Memory B cell (primary cell): ENCODE data around the gene PTPRM.
"Not testable (repeated sequence)": the region's sequence is repeated elsewhere in the genome, so short reads cannot be mapped to it uniquely, and the experiment has no call there.

Experiments used
- ATAC-seq: fragments of 150-1000 bp; cut with Tn5 transposase; 2 replicates; pipeline ENCODE4 v1.10.0; 2021; ENCODE audit warnings: low read depth, mild to moderate bottlenecking, moderate library complexity
- DNase-seq, 2 donors: peaks; one replicate each; pipeline ENCODE4 v3.0.0; 2022; ENCODE audit warnings: low spot score in 2 of 2
- H3K27ac Mint-ChIP-seq: one replicate; pipeline ENCODE4 v1.8.0; 2022; ENCODE audit warnings: mild to moderate bottlenecking, moderate library complexity, mixed read lengths
- H3K27me3 Mint-ChIP-seq: one replicate; pipeline ENCODE4 v1.8.0; 2022; ENCODE audit warnings: mixed read lengths
- H3K36me3 Mint-ChIP-seq: one replicate; pipeline ENCODE4 v1.8.0; 2022; ENCODE audit warnings: mild to moderate bottlenecking, mixed read lengths
- H3K4me1 Mint-ChIP-seq: one replicate; pipeline ENCODE4 v1.8.0; 2022; ENCODE audit warnings: mixed read lengths
- H3K4me3 Mint-ChIP-seq: one replicate; pipeline ENCODE4 v1.8.0; 2022; ENCODE audit warnings: mild to moderate bottlenecking, moderate library complexity, mixed read lengths
- H3K9me3 Mint-ChIP-seq: one replicate; pipeline ENCODE4 v1.8.0; 2022; ENCODE audit warnings: mixed read lengths

PTPRM gene

DNA sequence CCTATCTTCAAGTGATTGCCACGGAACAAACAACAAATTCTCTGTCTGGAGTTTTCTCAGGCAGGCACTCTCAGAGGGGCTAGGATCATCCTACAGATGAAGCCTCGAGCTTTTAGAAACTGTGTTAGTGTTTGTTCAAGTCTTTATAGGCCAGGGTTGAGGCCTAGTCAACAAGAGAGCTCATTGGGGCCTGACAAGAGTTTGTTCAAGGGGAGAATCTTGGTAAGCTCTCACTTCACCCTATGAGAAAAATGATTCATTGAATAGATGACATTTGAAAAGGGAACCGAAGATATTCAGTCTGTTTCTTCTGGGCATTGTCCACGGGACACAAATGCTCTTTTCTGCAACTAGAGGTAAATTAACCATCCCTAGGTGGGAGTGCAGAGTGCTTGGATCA, 476.9 kb downstream of the PTPRM start:
- no peak overlapping the region for H3K4me3 Mint-ChIP-seq

DNA sequence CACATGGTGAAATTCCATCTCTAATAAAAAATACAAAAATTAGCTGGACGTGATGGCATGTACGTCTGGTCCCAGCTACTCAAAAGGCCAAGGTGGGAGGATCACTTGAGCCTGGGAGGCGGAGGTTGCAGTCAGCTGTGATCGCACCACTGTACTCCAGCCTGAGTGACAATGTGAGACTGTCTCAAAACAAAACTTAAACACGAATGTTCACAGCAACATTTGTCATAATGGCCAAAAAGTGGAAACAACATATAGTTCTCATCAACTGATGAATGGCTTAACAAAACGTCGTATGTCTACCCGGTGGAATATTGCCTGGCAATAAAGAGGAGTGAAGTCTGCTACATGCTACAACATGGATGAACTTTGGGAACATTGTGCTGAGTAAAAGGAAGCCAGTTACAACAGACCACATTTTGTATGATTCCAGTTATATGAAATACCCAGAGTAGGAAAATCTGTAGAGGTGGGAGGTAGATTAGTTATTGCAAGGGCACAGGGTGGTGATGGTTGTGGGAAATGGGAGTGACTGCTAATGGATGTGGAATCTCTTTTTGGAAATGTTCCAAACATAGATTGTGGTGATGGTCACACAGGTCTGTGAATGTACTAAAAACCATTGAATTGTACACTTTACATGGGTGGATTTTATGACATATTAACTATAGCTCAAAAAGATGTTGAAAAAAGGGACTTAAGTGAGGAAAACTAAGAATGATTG, 478.2 kb downstream of the PTPRM start:
- no peak overlapping the region for H3K4me3 Mint-ChIP-seq
- ATAC-seq (no peak), DNase-seq (no peak)

More for the DNA sequence above, 476.9 kb downstream of the PTPRM start:
- no peak for DNase-seq
- H3K4me1 Mint-ChIP-seq, result no peaks in the 10 kb centered on the region
- H3K27ac Mint-ChIP-seq, result no peak overlapping the region
- no peak for ATAC-seq
- no peaks in the 10 kb centered on the region for H3K36me3 Mint-ChIP-seq
- no peaks in the 10 kb centered on the region for H3K27me3 Mint-ChIP-seq
- no peaks in the 10 kb centered on the region for H3K9me3 Mint-ChIP-seq

DNA sequence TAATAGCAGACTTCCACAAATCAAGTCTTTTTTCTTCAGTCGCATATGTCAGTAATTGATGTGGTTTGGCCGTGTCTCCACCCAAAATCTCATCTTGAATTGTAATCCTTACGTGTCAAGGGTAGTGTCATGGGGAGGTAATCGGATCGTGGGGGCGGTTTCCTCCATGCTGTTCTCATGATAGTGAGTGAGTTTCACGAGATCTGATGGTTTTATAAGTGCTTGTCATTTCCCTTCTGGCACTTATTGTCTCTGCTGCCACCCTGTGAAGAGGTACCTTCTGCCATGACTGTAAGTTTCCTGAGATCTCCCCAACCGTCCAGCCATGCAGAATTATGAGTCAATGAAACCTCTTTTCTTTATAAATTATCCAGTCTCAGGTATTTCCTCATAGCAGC, 478.8 kb downstream of the PTPRM start:
- Mint-ChIP-seq H3K27me3 (no peaks in the 10 kb centered on the region), H3K4me1 (no peaks in the 10 kb centered on the region), H3K27ac (no peak overlapping the region), H3K9me3 (no peaks in the 10 kb centered on the region), H3K36me3 (no peaks in the 10 kb centered on the region), H3K4me3 (no peak overlapping the region)
- no peak for DNase-seq
- ATAC-seq, result no peak

More for the DNA sequence above, 478.2 kb downstream of the PTPRM start:
- no peaks in the 10 kb centered on the region for H3K9me3 Mint-ChIP-seq
- no peaks in the 10 kb centered on the region for H3K27me3 Mint-ChIP-seq
- no peak overlapping the region for H3K27ac Mint-ChIP-seq
- no peaks in the 10 kb centered on the region for H3K4me1 Mint-ChIP-seq
- H3K36me3 Mint-ChIP-seq, result no peaks in the 10 kb centered on the region

DNA sequence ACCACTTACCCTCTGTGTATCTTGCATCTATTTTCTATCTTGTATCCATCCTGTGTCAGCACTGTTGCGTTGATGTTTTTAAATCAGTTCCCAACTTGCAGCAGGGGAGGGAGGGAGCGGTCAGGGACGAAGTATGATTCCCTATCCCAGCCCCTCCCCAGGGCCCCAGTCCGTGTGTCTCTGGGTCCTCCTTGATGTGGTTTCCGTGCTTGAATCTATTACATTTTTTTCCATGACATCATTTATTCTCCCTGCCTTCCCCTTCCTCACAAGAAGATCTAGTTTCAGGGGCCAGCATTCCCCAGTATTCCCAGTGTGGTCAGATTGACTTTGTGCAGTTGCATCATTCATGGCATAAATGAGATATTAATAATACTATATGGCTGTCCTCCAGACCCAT, 479.3 kb downstream of the PTPRM start:
- H3K4me1 Mint-ChIP-seq, result no peaks in the 10 kb centered on the region
- H3K36me3 Mint-ChIP-seq, result no peaks in the 10 kb centered on the region
- H3K27me3 Mint-ChIP-seq, result no peaks in the 10 kb centered on the region
- ATAC-seq, result no peak
- no peak overlapping the region for H3K4me3 Mint-ChIP-seq
- no peak for DNase-seq
- H3K27ac Mint-ChIP-seq, result no peak overlapping the region
- H3K9me3 Mint-ChIP-seq, result no peaks in the 10 kb centered on the region

DNA sequence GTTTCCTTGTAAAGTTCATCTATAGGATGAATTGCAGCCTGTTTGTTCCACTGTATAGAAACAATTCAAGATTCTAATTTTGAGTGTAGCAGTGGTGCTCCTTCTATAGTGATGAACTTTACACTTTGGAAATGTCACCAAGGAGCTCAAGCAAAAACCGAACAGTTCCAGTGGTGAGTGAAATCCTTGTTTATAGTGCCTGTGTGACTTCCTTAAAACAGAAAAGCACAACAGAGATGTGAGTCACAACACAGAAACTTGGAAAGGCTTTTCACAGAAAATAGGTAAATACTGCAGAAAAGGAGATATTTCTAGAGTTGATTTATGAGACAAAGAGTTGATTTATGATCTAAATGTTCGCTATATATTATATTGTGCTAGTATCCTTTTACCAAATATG, 482.0 kb downstream of the PTPRM start:
- no peak overlapping the region for H3K4me3 Mint-ChIP-seq
- H3K27ac Mint-ChIP-seq, result no peak overlapping the region
- no peaks in the 10 kb centered on the region for H3K4me1 Mint-ChIP-seq
- no peaks in the 10 kb centered on the region for H3K9me3 Mint-ChIP-seq
- DNase-seq (no peak), ATAC-seq (no peak)
- no peaks in the 10 kb centered on the region for H3K36me3 Mint-ChIP-seq
- no peaks in the 10 kb centered on the region for H3K27me3 Mint-ChIP-seq

DNA sequence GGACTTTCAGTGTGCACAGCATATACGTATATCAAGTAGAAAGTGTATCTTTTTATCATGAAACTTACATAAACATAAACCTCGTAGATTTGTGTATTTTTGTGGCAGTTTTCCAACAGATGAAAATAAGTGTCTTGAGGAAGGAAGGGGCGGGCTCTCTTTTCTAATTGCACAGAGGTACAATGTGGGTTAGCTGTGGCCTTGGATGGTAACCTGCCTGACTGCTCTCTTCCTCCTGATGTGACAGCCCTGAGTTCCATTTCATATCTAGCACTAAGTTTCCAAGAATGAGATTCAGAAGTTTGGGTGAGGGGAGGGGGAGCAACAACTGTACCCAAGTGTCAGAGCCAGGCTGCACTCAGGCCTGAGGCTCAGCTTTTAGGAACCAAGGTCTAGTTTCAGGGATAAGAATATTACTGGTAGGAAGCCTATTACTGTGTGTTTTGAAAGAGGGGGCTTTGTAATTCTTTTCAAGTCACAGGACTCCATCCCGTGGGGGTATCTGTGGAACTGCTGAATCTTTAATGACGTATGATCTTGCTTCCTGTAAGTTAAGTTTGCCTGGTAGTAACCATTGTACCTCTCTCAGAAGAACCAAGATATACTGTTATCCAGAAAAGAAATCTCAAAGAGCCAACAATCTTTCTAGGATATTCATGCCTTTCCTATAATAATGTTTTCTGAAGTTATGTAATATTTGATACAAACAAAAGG, 483.7 kb downstream of the PTPRM start:
- Mint-ChIP-seq H3K9me3 (peaks cover 2% of the 10 kb centered on the region), H3K27ac (no peak overlapping the region), H3K36me3 (no peaks in the 10 kb centered on the region), H3K4me1 (no peaks in the 10 kb centered on the region), H3K4me3 (no peak overlapping the region), H3K27me3 (no peaks in the 10 kb centered on the region)
- ATAC-seq, result no peak
- no peak for DNase-seq

DNA sequence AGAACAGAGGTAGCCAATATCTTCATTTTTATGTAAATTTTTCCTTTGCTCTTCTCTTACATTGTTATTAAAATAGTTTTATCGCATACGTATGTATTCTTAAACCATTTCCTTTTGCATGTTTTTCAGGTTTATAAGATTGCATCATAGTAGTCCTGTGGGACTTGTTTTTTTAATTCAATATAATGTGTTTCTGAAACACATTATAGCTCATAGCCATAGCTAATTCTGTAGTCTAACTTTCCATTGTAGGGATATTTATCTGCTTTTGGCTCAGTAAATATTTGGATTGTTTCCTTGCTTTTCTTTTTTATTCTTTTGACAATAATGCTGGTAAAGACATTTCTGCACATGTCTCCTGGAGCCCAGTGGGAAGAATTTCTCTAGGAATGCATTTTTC, 484.3 kb downstream of the PTPRM start:
- Mint-ChIP-seq H3K36me3 (no peaks in the 10 kb centered on the region), H3K4me1 (no peaks in the 10 kb centered on the region), H3K9me3 (peaks cover 2% of the 10 kb centered on the region), H3K27ac (no peak overlapping the region), H3K4me3 (no peak overlapping the region), H3K27me3 (no peaks in the 10 kb centered on the region)
- DNase-seq (no peak), ATAC-seq (no peak)

DNA sequence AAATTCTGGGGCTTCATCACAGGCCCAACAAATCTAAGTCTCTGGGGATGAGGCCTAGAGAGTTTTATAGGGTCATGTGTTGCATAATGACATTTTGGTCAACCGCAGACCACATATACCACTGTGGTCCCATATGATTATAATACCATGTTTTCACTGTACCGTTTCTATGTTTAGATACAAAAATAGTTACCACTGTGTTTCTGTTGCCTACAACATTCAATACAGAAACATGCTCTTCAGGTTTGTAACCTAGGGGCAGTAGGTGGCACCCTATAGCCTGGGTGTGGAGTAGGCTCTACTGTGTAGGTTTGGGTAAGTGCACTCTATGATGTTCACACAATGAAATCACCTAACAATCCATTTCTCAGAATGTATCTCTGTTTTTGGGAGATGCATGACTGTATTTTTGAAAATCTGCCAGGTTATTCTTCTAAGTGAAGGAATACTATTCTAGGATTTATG, 485.2 kb downstream of the PTPRM start:
- no peaks in the 10 kb centered on the region for H3K27me3 Mint-ChIP-seq
- no peak for DNase-seq

DNA sequence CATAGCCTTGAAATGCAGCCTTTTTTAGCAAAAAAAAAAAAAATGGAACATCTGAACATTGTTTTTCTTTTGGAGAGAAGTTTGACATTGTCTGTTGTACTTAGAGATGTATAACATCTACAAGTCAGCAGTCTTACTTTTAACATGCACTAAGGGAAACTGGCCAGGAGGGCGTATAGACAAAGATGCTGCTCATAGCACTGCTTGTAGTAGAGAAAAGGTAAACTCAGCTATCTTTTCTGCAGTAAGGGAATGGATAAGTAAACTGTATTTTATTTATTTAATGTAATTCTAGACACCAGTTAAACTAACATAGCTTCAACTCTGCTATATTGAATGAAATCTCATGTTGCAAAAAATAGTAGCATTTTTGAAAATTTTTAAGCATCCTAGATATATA, 489.6 kb downstream of the PTPRM start:
- no peaks in the 10 kb centered on the region for H3K27me3 Mint-ChIP-seq
- H3K27ac Mint-ChIP-seq, result no peak overlapping the region
- H3K36me3 Mint-ChIP-seq, result no peaks in the 10 kb centered on the region
- H3K4me3 Mint-ChIP-seq, result no peak overlapping the region
- peaks cover 2% of the 10 kb centered on the region for H3K9me3 Mint-ChIP-seq
- no peak for DNase-seq
- no peak for ATAC-seq
- no peaks in the 10 kb centered on the region for H3K4me1 Mint-ChIP-seq

More for the DNA sequence above, 485.2 kb downstream of the PTPRM start:
- ATAC-seq, result no peak
- no peak overlapping the region for H3K27ac Mint-ChIP-seq
- no peaks in the 10 kb centered on the region for H3K4me1 Mint-ChIP-seq
- peaks cover 2% of the 10 kb centered on the region for H3K9me3 Mint-ChIP-seq
- H3K4me3 Mint-ChIP-seq, result no peak overlapping the region
- no peaks in the 10 kb centered on the region for H3K36me3 Mint-ChIP-seq

DNA sequence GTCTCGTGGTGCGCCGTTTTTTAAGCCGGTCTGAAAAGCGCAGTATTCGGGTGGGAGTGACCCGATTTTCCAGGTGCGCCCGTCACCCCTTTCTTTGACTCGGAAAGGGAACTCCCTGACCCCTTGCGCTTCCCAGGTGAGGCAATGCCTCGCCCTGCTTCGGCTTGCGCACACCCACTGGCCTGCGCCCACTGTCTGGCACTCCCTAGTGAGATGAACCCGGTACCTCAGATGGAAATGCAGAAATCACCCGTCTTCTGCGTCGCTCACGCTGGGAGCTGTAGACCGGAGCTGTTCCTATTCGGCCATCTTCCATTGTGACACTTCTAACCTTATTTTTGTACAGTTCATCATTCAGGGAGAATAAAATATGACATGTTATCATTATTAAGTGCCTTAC, 496.0 kb downstream of the PTPRM start:
- not testable (repeated sequence) for H3K36me3 Mint-ChIP-seq, H3K27me3 Mint-ChIP-seq, H3K4me3 Mint-ChIP-seq, DNase-seq, H3K4me1 Mint-ChIP-seq, ATAC-seq, H3K9me3 Mint-ChIP-seq, H3K27ac Mint-ChIP-seq

DNA sequence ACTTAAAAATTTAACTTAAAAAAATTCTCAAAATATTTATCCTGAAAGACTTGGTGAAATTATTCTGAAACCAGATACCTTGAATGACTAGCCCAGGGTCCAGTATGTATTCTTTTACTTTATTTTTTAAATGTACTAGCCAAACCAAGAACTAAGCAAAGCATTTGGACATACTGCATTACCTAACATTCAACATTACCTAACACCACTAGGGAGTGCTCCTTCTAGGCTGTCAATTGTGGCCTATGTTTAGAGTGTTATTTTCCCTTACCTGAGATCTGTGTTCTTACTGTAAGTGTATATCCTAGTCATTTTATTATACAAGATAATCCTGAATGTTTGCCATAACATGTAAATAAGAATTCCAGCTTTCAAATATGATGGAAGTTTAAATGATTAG, 496.6 kb downstream of the PTPRM start:
- Mint-ChIP-seq H3K9me3 (no peaks in the 10 kb centered on the region), H3K4me3 (no peak overlapping the region), H3K36me3 (no peaks in the 10 kb centered on the region), H3K27ac (no peak overlapping the region), H3K4me1 (no peaks in the 10 kb centered on the region), H3K27me3 (no peaks in the 10 kb centered on the region)
- ATAC-seq (no peak), DNase-seq (no peak)

DNA sequence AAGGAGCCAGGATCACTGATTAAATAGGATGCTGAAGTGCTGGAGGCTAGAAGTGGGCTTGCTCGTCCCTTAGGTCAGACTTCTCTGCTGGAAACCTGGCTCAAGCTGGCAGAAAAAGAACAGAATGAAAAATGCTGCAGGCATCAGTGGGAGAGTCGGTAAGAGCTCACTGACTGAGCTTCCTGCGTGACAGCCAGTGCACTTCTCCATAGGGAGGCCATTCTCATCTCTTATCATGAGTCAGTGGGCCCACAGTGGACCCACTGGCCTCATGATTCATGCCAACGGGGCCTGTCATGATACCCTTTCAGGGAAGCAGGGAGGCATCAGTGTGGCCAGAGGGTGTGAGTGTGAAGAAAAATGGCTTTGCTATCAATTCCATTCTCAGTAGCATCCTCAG, 498.2 kb downstream of the PTPRM start:
- ATAC-seq (no peak), DNase-seq (no peak)
- Mint-ChIP-seq H3K27ac (no peak overlapping the region), H3K4me1 (no peaks in the 10 kb centered on the region), H3K27me3 (no peaks in the 10 kb centered on the region), H3K36me3 (no peaks in the 10 kb centered on the region), H3K4me3 (no peak overlapping the region), H3K9me3 (no peaks in the 10 kb centered on the region)

DNA sequence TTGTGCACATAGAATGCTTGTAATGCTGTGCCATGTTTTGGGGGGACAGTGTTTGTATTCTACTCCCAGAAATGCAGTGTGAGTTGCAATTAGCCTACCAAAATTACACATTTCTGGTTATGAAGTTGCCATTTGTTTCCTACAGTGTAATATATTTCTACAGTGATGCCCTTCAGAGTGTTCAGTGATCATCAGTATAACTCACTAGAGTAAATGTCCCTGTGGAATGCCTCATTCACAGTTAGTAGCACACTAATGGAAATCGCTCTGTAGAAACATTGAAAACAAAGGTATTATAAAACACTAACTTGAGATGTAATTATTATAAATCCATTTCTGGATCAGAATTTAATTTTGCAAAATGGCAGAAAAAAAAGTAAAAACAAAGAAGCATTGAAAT, 498.7 kb downstream of the PTPRM start:
- Mint-ChIP-seq H3K36me3 (no peaks in the 10 kb centered on the region), H3K27ac (no peak overlapping the region), H3K27me3 (no peaks in the 10 kb centered on the region), H3K4me1 (no peaks in the 10 kb centered on the region), H3K4me3 (no peak overlapping the region), H3K9me3 (no peaks in the 10 kb centered on the region)
- DNase-seq (no peak), ATAC-seq (no peak)

DNA sequence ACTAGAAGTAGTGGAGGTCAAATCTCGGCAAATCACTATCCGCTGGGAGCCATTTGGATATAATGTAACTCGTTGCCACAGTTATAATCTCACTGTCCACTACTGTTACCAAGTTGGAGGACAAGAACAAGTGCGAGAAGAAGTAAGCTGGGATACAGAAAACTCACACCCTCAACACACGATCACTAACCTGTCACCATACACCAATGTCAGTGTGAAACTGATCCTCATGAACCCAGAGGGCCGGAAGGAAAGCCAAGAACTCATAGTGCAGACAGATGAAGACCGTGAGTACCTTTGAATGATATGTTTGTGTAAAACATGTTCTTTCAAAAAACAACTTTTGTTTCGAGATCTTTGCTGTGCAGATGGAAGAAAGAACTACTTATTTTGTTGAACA, 502.6 kb downstream of the PTPRM start:
- H3K27me3 Mint-ChIP-seq, result no peaks in the 10 kb centered on the region
- H3K4me3 Mint-ChIP-seq, result no peak overlapping the region
- no peaks in the 10 kb centered on the region for H3K9me3 Mint-ChIP-seq
- ATAC-seq (no peak), DNase-seq (no peak)
- H3K4me1 Mint-ChIP-seq, result no peaks in the 10 kb centered on the region
- no peak overlapping the region for H3K27ac Mint-ChIP-seq
- no peaks in the 10 kb centered on the region for H3K36me3 Mint-ChIP-seq

DNA sequence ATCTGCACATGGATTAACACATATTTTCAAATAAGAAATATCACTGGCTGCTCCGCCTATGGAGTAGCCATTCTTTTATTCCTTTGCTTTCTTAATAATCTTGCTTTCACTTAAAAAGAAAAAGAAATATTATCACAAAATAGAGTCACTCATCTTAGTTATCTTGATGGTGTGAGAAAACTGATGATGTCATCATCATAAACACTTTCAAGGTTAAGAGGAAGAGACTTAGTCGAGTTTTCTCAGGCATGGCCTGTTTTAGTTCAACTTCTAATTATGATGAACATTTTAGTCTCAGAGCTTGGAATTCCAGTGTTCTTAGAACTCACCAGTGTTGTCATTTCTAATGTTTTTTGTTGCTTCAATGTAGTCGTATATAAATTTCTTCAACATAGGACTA, 506.1 kb downstream of the PTPRM start:
- DNase-seq (no peak), ATAC-seq (no peak)
- Mint-ChIP-seq H3K9me3 (no peaks in the 10 kb centered on the region), H3K27ac (no peak overlapping the region), H3K4me3 (no peak overlapping the region), H3K36me3 (no peaks in the 10 kb centered on the region), H3K27me3 (no peaks in the 10 kb centered on the region), H3K4me1 (no peaks in the 10 kb centered on the region)
